CD1c-positive myeloid dendritic cell (primary cell): ENCODE measurements around the gene DENND4C.
"Not testable (repeated sequence)": the region's sequence is repeated elsewhere in the genome, so short reads cannot be mapped to it uniquely, and the experiment has no call there.

ENCODE experiments used
- DNase-seq: peaks from one replicate; pipeline ENCODE4 v3.0.0-alpha.2; 2016; ENCODE audit errors: extremely low spot score

DENND4C gene

DNA sequence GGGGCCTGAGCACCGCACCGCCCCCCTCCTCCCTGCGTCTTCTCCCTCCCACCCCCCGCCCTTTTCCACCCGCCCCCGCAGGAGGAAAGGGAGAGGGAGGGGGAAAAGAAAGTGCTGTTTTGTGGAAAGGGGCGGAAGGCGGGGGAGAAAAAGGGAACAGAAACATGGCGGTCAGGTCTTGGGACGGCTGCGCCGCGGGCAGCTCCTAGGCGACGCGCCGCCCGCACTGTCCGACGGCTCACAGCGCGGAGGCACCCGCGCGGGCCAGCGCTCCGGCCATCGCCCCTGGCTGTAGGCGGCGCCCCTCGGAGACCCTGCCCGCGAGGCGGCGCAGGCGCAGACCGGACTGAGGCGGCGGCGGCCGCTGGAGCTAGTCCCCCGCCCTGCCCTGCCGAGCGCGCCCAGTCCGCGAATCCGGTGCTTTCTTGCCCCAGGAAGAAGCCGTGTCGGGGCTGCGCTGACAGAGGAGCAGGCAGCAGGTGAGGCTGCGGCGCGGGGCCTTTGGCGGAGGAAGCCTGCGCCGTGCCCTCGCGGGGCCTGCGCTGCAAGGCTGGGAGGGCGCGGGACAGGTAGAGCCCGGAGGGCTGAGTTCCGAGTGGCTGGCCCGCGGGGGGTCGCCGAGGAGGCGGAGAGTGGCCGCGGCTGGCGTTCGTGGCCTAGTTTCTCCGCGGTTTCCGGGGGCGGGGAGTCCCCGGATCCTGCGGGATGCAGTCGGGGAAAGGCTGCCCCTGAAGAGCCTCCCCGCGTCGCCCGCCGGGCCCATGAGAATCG is at the start of gene DENND4C:
Gene DENND4C (plus strand): TSS at position 339 of the 771 bp plus-strand sequence. CDS start 45,482 bp downstream, outside the sequence.
- peak; percentile 95 for DNase-seq

DNA sequence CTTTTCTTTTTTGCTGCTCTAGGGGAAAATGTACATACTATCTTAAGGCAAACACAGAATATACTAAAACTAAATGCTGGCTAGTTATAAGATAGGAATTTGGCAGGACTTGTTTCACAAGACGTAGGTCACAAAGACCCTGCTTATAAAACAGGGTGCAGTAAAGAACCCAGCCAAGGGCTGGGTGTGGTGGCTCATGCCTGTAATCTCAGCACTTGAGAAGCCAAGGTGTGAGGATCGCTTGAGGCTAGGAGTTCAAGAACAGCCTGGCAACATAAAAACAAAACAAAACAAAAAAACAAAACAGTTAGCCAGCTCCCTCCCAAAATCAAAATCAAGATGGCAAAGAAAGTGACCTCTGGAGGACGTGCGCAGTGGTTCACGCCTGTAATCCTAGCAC is 49.5 kb upstream of the DENND4C start:
- no peak for DNase-seq

DNA sequence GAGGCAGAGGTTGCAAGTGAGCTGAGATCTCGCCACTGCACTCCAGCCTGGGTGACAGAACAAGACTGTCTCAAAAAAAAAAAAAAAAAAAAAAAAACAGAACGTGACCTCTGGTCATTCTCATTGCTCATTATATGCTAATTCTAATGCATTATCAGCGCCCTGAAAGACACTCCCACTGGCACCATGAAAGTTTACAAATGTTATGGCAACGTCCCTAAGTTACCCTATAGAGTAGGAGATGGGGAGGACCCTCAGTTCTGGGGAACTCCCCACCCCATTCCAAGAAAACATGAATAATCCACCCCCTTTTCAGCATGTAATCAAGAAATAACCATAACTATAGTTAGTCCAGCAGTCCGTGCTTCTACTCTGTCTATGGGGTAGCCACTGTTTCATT is 48.9 kb upstream of the DENND4C start:
- DNase-seq, result peak; percentile 78

DNA sequence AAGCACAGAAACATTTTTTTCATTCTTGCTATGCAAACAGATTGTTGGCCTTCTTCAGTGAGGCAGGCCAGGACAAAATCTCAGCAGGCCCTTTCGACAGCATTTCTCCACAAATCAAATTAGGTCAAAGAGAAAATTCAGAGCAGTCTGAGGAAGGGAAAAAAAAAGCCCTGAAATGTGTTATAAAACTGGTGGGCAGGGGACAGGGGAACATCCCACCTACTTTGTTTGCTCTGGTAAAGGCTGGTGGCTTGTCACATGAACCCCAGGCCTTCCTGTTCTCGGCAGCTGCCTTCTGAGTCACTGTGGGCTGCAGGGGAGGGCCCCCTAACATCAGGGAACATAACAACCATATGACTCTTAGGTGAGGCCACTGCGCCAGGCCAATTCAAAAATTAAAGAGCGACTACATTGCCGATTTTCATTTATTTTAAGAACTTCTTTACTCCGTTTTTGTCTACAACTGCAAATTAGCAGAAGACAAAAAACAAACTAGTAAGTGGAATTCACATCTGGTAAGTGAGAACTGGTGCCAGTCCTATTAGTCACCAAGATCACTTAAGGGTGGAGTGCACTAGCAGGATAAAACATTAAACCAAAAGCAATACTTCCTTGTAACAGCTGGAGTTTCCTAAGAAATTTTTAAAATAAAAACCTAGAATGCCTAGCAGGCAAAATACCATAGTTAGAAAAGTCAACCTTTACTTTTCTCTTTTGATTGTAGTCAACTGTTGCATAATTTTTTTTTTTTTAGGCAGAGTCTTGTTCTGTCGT is 46.2 kb upstream of the DENND4C start:
- peak; percentile 92 for DNase-seq

GRCh38 chr9:19185191-19185590 is 45.3 kb upstream of the DENND4C start:
- no peak for DNase-seq

- peak; percentile 65 for DNase-seq
These were observed 44.3 kb upstream of the DENND4C start for GRCh38 chr9:19186232-19186631.

DNA sequence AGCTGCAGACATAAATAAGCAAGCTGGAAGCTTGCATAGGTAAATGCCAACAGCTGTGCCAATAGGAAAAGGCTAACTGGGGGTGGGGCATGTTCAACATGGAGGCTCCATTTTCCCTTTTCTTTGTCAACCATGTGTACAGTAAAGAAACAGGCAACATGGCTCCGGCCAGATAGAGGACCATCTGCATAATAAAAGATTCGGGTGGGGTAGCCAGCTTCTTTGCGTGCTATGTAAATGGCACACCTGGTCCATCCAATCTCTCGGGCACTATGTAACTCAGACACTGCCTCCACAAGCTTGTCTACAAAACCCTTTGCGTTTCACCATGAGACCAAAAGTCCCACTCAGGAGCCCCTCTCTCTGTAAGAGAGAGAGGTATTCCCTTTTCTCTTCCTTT is 41.7 kb upstream of the DENND4C start:
- no peak for DNase-seq

GRCh38 chr9:19192202-19193028 is 38.1 kb upstream of the DENND4C start:
- DNase-seq, result no peak

GRCh38 chr9:19193029-19193324 is 37.5 kb upstream of the DENND4C start:
- DNase-seq, result no peak

- DNase-seq, result not testable (repeated sequence)
These were observed 37.0 kb upstream of the DENND4C start for GRCh38 chr9:19193358-19193973.

GRCh38 chr9:19198406-19198805 is 32.1 kb upstream of the DENND4C start:
- DNase-seq, result no peak

DNA sequence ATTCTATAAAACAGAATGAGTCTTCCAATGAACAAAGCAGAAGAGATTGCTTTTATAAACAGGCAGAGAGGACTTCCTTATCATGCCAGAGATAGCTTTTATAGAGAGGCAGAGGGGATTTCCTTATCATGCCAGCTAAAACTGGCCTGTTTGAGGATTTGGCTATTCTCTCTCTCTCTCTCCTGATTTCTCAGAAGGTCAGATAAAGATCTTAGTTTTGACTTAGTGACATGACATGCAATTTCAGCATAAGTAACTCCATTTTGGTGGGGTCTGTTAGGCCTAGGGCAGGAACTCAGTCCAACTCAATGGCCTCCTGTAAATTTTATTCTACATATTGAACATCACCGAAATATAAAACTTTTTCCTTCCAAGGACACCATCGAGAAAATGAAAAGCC is 31.5 kb upstream of the DENND4C start:
- no peak for DNase-seq

DNA sequence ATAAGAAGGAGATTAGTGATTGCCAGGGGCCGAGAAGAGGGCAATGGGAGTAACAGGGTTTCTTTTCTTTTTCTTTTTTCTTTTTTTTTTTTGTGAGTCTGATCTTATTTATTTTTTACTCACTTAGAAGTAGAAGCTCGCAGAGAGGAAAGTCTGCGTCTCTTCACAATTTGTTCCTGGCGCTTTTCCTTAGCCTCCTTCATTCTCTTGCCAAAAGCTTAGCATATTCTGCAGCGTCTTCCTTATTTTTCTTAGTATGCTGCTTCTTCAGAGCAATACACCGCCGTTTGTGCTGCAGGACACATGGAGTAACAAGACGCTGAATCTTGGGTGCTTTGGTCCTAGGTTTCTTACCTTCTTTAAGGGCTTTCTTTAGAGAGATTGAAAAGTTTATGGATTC is 30.3 kb upstream of the DENND4C start:
- no peak for DNase-seq

- no peak for DNase-seq
These were observed 28.3 kb upstream of the DENND4C start for GRCh38 chr9:19201899-19202891.

DNA sequence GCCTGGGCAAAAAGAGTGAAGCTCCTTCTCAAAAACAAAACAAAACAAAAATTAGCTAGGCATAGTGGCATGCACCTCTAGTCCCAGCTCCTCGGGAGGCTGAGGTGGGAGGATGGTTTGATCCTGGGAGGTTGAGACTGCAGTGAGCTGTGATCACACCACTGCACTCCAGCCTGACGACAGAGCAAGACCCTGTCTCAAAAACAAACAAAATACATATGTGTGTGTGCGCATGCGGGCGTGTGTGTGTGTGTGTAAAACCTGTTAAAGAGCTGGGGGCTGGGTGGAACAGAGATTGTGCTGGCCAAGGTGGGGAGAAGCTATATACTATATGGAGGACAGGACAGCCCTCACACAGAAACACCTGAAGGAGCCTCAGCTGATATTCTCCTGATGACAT is 27.4 kb upstream of the DENND4C start:
- no peak for DNase-seq

- DNase-seq, result no peak
These were observed 21.8 kb upstream of the DENND4C start for GRCh38 chr9:19208653-19209052.

DNA sequence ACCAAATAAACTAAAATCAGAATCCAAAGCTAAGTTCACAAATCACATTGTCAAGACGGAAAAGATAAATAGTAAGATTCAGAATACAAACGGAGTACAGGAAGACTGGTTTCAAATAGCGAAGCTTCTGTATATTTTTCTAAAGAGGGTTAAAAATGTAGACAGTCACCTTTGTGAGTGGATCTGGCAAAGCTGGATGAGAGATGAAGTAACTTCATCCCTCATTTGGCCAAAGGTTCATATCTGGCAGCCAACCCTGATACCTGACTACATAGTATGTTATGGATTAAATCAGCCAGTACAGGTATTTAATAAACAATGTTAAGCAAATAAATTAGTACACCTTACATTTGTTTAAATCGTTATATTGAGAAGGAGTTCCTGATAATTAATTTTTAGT is 21.3 kb upstream of the DENND4C start:
- no peak for DNase-seq

GRCh38 chr9:19213823-19214222 is 16.7 kb upstream of the DENND4C start:
- DNase-seq, result no peak

DNA sequence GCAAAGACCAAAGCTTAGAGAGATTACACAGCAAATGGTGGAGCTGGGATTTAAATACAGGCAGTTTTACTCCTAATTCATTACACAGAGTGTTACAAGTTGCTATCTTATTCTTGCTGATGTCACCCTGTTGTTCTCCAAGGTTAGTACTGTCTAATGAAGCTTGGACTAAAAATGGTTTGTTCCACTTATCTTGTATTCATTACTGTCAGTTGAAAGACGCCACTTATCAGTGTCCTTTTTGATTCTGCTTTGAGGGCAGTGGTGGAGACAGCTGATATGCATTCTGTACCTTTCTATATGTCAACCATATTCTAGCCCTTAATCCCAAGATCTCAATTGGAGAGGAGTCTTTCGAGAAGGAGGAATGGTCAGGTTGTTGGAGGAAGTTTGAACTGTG is 14.0 kb upstream of the DENND4C start:
- DNase-seq, result no peak

- DNase-seq, result no peak
These were observed 9.2 kb upstream of the DENND4C start for GRCh38 chr9:19221326-19221725.

DNA sequence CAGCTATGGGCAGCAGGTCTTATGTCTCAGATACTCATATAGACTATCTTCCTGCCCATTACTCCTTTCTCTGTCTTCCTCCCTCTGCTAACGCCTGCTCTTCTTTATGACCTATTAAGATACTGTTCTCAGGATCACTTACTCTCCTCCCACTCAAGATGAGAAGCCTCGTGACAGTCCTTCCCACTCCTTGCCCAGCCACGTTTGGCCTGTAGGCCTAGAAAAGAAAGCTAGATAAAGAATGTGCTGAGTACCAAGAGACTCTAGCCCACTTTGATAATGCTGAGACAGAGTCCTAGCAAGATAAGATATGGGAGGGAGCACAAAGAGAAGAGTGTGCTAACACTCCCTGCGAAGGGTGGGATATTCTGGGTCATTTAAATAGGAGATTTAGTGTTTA is 6.8 kb upstream of the DENND4C start:
- peak; percentile 76 for DNase-seq
